GM19452 (cell line): ENCODE results near the gene RNASEH1.
A peak's percentile ranks its signal among the peaks of the same experiment; 100 is the strongest.

Source experiments
- ATAC-seq: cut with Tn5 transposase; IDR thresholded peaks from one replicate; pipeline ENCODE4 v1.9.1; 2021; ENCODE audit not compliant: unreplicated experiment

RNASEH1 gene

GRCh38 chr2:3563521-3563976 is 5.4 kb upstream of the RNASEH1 start:
- ATAC-seq: peak; percentile 51

- ATAC-seq: peak; percentile 33
Observed at GRCh38 chr2:3557639-3558204, 411 bp downstream of the RNASEH1 start.

- ATAC-seq: no peak
Observed at GRCh38 chr2:3553946-3554345, 4.2 kb downstream of the RNASEH1 start.

- no peak for ATAC-seq
Observed at GRCh38 chr2:3547915-3548314, 10.2 kb downstream of the RNASEH1 start.

GRCh38 chr2:3545788-3546478 is 12.2 kb downstream of the RNASEH1 start:
- no peak for ATAC-seq

GRCh38 chr2:3543023-3543683 is 15.0 kb downstream of the RNASEH1 start:
- no peak for ATAC-seq

GRCh38 chr2:3542107-3542506 is 16.0 kb downstream of the RNASEH1 start:
- ATAC-seq: no peak

GRCh38 chr2:3539836-3540235 is 18.3 kb downstream of the RNASEH1 start:
- ATAC-seq: no peak

GRCh38 chr2:3536682-3537632 is 21.2 kb downstream of the RNASEH1 start:
- ATAC-seq: peak; percentile 62

GRCh38 chr2:3535794-3536681 is 22.1 kb downstream of the RNASEH1 start:
- peak; percentile 58 for ATAC-seq

- peak; percentile 14 for ATAC-seq
Observed at GRCh38 chr2:3535467-3535793, 22.7 kb downstream of the RNASEH1 start.

GRCh38 chr2:3534251-3534814 is 23.8 kb downstream of the RNASEH1 start:
- ATAC-seq: no peak

- no peak for ATAC-seq
Observed at GRCh38 chr2:3533836-3534235, 24.3 kb downstream of the RNASEH1 start.

GRCh38 chr2:3532941-3533340 is 25.2 kb downstream of the RNASEH1 start:
- no peak for ATAC-seq

- ATAC-seq: no peak
Observed at GRCh38 chr2:3529316-3530025, 28.7 kb downstream of the RNASEH1 start.

- no peak for ATAC-seq
Observed at GRCh38 chr2:3527886-3528785, 30.0 kb downstream of the RNASEH1 start.

- ATAC-seq: no peak
Observed at GRCh38 chr2:3526871-3527270, 31.3 kb downstream of the RNASEH1 start.

- ATAC-seq: no peak
Observed at GRCh38 chr2:3523551-3524041, 34.5 kb downstream of the RNASEH1 start.
